ENCODE results near the gene CHTF18.

Gene CHTF18

GRCh38 chr16:799111-799947 lies 10.9 kb downstream of the CHTF18 start:
- DNase-seq (ENCODE audit: insufficient read length, low spot score) (no peak), FAIRE-seq (no peak)
- TF ChIP-seq CTCF (IDR thresholded peaks at IDR 0.05; ENCODE audit: insufficient read depth, missing control alignments), result no peak

- DNase-seq (ENCODE audit: insufficient read length, low spot score), result no peak
- no peak for FAIRE-seq
- TF ChIP-seq CTCF (IDR thresholded peaks at IDR 0.05; ENCODE audit: insufficient read depth, missing control alignments), result no peak
Measured at GRCh38 chr16:799948-800833, 11.8 kb downstream of the CHTF18 start, which contains the start of gene GNG13. Gene GNG13 (minus strand): TSS chr16:800734. CDS start chr16:799077, 1,657 bp downstream.

GRCh38 chr16:800834-801511 lies 12.6 kb downstream of the CHTF18 start:
- DNase-seq (ENCODE audit: insufficient read length, low spot score) (no peak), FAIRE-seq (no peak)
- no peak for TF ChIP-seq CTCF (IDR thresholded peaks at IDR 0.05; ENCODE audit: insufficient read depth, missing control alignments)

- TF ChIP-seq CTCF (IDR thresholded peaks at IDR 0.05; ENCODE audit: insufficient read depth, missing control alignments), result no peak
- FAIRE-seq, result no peak
Measured at GRCh38 chr16:801584-802363, 13.4 kb downstream of the CHTF18 start.

GRCh38 chr16:802461-802860 lies 14.0 kb downstream of the CHTF18 start:
- FAIRE-seq (no peak), DNase-seq (ENCODE audit: insufficient read length, low spot score) (no peak)
- no peak for TF ChIP-seq CTCF (IDR thresholded peaks at IDR 0.05; ENCODE audit: insufficient read depth, missing control alignments)

More at GRCh38 chr16:801584-802363, 13.4 kb downstream of the CHTF18 start:
- DNase-seq (ENCODE audit: insufficient read length, low spot score), result no peak

Data from D721Med (cell line).